Stimulated activated CD4-positive, alpha-beta T cell treated with anti-CD3 and anti-CD28 coated beads, Interleukin-12 subunit alpha, Interleukin-12 subunit beta, amount 100 ng/mL, for 24 hours (primary cell): ENCODE measurements around the gene DCLK1.
"Not testable (repeated sequence)": the region's sequence is repeated elsewhere in the genome, so short reads cannot be mapped to it uniquely, and the experiment has no call there.

Experiments
- DNase-seq, 2 experiments: peaks; one replicate each; pipeline ENCODE4 v3.0.0-alpha.2; 2020; ENCODE audit warnings: low read depth in 2 of 2

Gene DCLK1

DNA sequence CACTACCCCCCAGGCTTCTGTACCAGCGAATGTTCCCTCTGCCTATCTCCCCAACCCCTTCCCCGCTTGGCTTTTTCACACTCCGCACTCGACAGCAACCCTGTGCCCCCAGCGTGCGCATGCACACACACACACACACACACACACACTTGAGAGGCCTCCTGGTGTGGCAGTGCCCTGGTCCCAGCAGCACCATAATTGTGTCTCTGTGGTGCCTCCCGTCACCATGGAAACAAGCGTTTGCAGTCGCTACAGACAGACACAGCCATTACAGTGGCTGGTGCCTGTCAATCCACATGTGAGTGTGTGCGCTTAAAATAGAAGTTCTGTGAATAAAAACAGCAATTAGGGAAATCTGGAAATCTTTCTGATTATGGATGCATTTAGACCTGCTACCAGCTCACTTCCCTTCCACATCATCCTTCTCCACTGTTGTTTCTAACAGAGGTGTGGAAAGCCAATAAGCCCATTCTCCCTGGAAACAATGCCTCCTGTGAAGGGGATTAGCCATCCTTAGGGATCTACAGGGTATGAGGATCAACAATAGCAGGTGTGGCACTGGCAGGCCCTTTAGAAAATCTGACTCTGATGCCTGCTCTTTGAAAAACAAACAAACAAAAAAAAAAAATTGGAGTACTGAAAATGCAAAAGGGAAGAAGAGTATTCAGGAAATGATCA is 146.3 kb downstream of the DCLK1 start:
- DNase-seq: no peak

DNA sequence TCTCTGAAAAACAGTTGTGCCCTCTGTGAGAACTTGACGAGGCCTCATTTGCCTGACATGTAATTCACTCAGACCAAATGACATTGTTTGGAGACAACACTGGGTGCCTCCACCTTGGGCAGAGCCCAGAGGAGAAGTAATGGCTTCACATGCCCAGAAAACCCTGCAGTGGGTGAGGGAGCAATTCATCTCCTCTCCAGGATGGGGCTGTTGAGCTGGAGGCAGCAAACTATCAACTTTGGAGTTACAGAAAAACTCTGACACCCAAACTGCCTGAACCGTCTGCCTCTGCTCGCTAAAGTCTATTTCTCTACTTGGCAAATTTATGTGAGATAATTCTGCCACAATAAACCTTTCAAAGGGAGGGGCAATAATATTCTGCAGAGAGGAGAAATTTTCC is 146.9 kb downstream of the DCLK1 start:
- DNase-seq: no peak

DNA sequence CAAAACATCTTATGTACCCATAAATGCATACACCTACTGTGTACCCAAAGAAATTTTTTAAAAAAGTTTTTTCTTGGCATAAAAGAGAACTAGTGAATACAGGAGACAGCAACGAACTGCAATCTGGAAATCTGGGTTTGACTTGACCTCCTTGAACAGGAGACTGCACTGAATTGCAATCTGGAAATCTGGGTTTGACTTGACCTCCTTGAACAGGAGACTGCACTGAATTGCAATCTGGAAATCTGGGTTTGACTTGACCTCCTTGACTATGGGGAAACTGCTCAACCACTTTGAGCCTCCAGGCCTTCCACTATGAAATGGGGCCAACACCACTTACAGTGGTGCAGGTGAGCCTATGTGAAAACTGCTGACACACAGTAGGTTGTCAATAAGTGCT is 147.5 kb downstream of the DCLK1 start:
- not testable (repeated sequence) for DNase-seq

- DNase-seq: no peak
Observed at GRCh38 chr13:35983206-35983605, 148.0 kb downstream of the DCLK1 start.

- DNase-seq: no peak
Observed at GRCh38 chr13:35979361-35979951, 151.7 kb downstream of the DCLK1 start.

- DNase-seq: no peak
Observed at GRCh38 chr13:35978607-35979316, 152.4 kb downstream of the DCLK1 start.

- no peak for DNase-seq
Observed at GRCh38 chr13:35977060-35977459, 154.1 kb downstream of the DCLK1 start.

GRCh38 chr13:35976126-35976525 is 155.1 kb downstream of the DCLK1 start:
- DNase-seq: no peak

- not testable (repeated sequence) for DNase-seq
Observed at GRCh38 chr13:35966951-35967350, 164.2 kb downstream of the DCLK1 start.

DNA sequence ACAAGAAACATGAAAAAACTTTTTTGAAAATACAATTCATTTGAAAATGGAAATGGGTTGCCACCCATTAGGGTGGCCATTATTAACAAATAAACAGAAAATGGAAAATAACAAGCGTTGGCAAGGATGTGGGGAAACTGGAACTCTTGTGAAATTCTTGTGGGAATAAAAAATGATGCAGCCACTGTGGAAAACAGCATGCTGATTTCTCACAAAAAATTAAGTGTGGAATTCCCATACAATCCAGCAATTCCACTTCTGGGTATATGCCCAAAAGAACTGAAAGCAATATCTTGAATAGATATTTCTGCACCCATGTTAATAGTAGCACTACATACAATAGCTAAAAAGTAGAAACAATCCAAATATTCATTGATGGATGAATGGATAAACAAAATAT is 165.2 kb downstream of the DCLK1 start:
- DNase-seq: no peak

GRCh38 chr13:35965226-35965927 is 165.8 kb downstream of the DCLK1 start:
- no peak for DNase-seq

- DNase-seq: no peak
Observed at GRCh38 chr13:35964863-35965180, 166.4 kb downstream of the DCLK1 start.

DNA sequence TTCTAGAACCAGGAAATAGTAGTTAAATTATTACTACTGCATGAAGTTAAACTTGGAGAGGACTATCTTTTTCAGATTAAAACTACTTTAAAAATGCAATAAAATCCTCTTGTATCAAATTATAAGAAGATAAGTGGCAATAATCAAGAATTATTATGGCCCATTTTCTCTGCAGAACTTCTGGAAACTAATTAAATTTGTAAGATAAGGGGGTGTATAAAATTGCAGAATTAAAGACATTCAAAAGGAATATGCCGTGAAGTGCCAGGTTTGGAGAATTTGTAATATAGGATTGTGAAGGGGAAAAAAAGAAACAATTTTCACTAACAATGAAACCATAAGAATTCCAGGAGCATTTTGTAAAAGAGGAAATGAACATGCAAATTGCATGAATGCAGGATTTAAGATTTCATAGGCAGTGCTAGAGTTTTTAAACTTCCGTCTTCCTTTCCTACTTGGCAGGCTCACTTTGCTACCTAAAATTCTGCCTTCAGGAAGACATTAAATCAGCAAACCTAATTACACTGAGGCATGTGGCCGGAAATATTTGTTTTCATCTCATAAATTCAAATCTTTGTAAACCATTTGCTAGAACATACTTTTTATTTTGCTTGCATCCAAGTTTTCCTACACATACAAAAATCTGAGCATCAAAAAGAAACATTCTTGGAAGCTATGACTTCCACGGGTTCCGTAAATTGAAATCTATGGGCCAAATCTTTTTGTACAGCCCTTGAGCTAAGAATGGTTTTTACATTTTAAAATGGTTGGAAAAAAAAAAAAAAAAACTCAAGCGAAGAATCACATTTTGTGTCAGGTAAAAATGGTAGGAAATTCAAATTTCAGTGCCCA is 166.9 kb downstream of the DCLK1 start:
- no peak for DNase-seq

- DNase-seq: no peak
Observed at GRCh38 chr13:35961461-35962220, 169.5 kb downstream of the DCLK1 start.

GRCh38 chr13:35961002-35961401 is 170.2 kb downstream of the DCLK1 start:
- DNase-seq: no peak

- no peak for DNase-seq
Observed at GRCh38 chr13:35957996-35958395, 173.2 kb downstream of the DCLK1 start.

DNA sequence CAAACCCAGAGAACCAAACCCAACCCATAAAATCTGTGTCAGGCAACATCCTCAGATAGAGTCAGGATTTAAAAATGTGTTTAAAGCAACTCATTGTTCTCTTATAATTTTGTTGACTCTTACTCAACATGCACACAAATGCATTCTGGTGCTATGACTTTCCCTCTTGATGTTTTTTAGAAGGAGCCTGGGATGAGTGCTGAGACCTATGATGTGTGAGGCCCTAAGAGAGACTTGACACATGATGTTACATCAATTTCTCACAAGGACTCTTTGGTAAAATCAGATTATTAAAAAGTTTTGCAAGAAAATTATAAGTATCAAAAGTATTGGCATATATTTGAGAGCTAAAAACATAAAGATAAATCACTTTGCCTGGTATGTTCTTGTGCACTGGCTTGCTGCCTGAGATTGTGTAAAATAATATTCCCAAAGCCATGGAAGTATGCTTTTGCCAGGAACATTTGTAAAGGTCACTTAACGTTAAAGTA is 173.9 kb downstream of the DCLK1 start:
- DNase-seq: no peak

- no peak for DNase-seq
Observed at GRCh38 chr13:35956074-35956473, 175.1 kb downstream of the DCLK1 start.

GRCh38 chr13:35954207-35954560 is 177.0 kb downstream of the DCLK1 start:
- DNase-seq: no peak

DNA sequence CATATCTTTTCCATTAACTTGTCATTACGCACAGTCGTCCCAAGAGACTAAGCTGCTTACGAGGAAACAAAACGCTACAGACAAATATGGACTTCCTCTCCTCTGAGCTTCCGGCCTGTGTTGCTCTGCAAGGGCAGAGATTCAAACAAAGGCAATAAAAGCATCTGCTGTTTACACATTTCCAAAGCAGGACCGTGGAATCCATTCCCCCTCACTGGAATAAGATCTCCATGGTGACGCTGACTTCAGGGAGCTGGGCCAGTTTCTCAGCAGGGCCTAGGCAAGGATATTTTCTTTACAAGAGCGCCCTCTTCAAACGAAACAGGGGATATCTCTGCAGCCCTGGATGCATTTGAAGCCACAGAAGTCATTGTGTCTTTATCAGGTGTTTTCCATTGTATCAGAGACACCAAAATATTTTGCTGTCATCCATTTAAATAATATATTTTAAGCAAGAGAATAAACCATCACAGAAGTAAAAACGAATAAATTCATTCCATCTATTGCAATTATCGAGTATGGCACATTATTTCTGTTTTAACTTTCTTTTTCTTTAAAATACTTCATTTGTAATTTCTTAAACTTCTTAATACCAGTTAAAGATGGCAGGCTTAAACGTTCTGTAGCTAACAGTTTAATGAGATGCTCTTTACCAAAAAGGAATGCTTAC is 177.5 kb downstream of the DCLK1 start:
- DNase-seq: no peak
